Subcutaneous adipose tissue (tissue), 4 donors: Measurements from ENCODE around the gene PDGFB. TPM values are rescaled to one million over a fixed set of nuclear protein-coding genes. Genes with fewer than 3 reads are reported as not detected.

Experiments
- total RNA-seq, 4 donors: library from RNA; depleted of rRNA; stranded (reverse); fragments of >200 nt; gene quantifications; one replicate each; pipeline ENCODE4 v1.1.0, GENCODE V29; 2016
- TF ChIP-seq, protein P1 (sequence below): fragments of 450-650 bp; IDR thresholded peaks from one replicate; pipeline ENCODE4 v1.5.1; 2016; ENCODE audit warnings: low read depth, mild to moderate bottlenecking, control low read depth, antibody characterized with exemption, moderate library complexity

PDGFB gene
- total RNA-seq, 4 donors from 2014 or later: 5.8 to 41.3 (median 8.4) TPM

DNA sequence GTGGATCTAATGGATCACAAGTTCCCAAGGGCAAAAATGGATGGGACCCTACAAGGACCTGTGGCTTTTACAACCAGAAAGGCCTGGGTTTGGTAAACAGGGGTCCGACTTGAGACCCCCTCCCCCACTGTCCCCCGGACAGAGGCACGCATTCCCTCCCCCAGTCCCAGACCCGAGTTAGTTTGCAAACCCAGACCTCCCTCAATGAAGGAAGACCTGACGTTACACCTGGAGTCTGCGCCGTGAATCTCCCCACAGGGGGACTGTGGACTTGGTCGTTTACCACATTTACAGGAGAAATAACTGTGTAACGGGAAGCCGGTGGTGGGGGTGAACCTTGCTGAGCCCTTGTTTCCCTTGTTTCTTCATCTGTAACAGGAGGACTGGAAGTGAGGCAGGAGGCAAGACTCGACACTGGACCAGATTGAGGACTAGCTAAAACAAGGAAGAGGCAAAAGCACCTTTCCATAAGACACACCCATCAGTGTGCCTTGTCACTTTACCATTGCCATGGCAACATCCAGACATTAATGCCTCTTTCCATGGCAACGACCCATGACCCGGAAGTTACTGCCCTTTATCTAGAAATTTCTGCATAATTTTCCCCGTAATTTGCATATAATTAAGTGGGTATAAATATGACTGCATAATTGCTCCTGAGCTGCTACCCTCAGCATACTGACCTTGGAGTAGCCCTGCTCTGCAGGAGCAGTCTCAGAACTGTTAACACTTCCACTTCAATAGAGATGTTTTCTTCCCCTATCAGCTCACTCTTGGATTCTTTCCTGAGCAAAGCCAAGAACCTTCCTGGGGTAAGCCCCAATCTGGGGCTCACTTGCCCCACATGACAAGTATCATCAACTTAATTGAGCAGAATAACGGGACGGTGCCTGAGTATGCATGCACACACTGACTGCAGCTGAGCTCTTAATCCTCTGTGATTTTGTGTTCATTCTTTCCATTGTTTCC is 25.4 kb downstream of the PDGFB start:
- TF ChIP-seq, protein P1, sequence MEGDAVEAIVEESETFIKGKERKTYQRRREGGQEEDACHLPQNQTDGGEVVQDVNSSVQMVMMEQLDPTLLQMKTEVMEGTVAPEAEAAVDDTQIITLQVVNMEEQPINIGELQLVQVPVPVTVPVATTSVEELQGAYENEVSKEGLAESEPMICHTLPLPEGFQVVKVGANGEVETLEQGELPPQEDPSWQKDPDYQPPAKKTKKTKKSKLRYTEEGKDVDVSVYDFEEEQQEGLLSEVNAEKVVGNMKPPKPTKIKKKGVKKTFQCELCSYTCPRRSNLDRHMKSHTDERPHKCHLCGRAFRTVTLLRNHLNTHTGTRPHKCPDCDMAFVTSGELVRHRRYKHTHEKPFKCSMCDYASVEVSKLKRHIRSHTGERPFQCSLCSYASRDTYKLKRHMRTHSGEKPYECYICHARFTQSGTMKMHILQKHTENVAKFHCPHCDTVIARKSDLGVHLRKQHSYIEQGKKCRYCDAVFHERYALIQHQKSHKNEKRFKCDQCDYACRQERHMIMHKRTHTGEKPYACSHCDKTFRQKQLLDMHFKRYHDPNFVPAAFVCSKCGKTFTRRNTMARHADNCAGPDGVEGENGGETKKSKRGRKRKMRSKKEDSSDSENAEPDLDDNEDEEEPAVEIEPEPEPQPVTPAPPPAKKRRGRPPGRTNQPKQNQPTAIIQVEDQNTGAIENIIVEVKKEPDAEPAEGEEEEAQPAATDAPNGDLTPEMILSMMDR: no peak

DNA sequence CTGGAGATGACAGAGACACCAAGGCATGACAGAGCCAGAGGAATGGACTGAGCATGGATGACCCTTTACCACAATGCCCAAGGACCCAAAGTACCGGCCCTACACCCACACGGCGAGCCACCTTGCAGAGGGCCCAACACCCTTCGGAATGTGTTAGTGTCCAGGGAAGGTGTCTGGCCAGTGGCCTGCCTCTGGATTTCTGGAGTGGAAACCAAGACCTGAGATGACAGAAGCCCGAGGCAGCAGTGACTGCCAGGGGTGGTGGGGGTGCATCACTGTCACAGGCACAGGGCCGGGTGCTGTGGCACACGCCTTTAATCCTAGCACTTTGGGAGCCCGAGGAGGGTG is 28.7 kb downstream of the PDGFB start:
- TF ChIP-seq, protein P1: no peak

DNA sequence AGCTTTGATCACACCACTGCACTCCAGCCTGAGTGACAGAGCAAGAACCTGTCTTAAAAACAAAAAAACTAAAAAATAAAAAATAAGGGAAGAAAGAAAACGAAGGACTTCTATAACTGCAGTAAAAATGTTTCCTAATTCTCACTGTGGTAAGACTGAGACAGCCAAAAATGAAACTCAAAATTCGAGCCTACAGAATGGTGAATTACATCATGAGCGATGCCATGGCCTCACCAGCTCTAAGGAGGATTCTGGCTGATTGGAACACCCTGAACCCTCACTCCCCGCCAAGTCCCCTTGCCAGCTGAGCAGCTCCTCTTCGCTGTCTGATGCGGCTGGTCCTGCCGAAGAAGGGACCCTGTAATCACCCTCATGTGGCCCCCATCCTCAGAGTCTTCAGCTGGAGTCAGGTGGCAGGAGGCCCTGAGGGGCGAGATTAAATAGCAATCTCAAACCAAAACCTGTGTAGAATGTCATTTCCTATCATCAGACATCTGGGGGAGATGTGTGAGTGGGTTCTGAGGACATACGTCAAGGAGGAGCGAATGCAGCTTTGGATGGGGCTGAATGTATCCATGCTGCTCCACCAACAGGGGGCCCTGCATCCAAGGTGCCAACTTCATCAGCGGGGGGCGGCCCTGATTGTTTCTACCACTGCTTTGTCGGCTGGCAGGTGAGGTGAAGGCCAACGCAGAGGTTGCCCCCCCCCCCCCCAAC is 29.2 kb downstream of the PDGFB start:
- TF ChIP-seq, protein P1: no peak

DNA sequence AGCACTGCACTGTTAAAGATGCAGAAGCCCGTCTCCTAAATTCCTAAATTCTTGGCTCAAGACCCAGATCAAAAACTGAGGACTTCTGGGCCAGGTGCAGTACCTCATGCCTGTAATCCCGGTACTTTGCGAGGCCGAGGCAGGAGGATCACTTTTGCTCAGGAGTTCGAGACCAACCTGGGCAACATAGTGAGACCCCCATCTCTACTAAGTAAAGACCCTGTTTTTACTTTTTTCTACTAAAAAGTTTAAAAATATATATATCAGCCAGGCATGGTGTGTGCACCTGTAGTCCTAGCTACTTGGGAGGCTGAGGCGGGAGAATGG is 29.7 kb downstream of the PDGFB start:
- TF ChIP-seq, protein P1: no peak

DNA sequence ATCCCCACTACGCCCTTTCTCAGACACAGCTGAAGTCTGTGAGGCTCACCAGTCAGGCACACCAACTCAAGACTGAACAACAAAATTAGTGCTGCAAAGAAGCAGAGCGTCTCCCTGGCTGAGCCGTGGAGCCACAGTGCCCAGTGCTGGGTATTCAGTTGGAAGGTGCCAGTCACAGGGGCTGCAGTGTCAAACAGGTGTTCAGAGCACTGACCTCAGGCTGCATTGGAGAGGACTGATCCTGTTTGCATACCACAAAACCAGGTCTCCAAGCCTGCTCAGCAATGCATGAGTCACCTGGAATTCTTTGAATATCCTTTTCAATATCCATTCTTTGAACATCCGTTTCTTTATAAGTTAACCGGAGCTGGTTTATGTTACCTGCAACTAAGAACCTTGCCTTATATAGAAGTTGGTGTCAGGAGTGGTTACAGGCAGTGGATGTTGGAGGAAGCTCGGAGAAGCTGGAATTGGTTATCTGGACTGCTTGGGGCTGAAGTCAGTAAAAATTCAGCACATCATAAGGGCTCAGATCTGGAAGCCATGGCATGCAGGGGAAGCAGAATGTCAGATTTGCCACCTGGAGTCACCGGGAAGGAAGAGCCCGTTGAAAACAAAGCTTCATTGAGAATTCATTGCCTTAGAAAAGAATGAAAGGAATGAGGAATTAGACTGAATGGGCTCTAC is 30.3 kb downstream of the PDGFB start:
- TF ChIP-seq, protein P1: no peak

DNA sequence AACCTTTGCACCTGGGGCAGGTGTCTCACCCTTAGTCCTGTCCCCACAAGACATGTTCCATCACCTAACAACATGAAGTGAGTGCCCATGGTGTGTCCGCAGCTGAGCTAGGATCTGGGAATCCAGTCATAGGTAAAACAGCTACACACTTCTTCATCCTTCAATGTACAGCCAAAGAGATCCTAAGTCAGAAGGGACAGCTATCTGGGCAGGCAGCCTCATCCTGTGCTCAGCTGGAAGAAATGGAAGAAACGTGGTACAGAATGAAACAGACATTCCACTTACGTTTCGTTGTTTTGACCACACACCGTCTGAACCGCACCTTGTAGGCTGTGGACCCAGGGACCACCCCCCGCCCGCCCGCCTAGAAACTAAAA is 30.8 kb downstream of the PDGFB start:
- TF ChIP-seq, protein P1: no peak
